ACHN (cell line): Measurements from ENCODE around the gene RAB31.
A peak's percentile ranks its signal among the peaks of the same experiment; 100 is the strongest.

Source experiments
- DNase-seq: peaks from one replicate; pipeline ENCODE4 v3.0.0-alpha.2; 2015
- in situ Hi-C: cut with HindIII; loops from 2 replicates; pipeline ENCODE4 v1.10.0; 2017; ENCODE audit warnings: low sequenced_read_pairs, low pct_ligation_motif_present, low pct_unique_long_range_greater_than_20kb

The RAB31 gene

DNA sequence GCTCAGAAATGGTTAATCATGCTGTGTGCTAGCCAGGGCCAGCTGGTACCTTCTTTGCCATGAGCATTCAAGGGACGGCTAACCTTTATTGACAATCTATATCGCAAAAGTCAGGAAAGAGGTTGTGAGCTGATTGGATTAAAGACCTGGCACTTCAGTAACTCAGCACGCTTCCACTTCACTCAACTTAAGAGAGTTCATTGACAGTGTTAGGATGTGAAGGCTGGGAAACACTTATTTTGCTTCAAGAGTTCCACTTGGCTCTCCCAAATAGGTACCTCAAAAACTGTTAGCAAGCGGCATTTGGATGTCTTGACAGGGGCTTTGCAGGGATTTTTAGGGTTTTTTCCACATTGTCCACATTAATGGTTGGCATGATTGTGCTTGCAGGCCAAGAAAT is 152.6 kb downstream of the RAB31 start:
- no peak for DNase-seq
- in situ Hi-C loops: no loop called here

DNA sequence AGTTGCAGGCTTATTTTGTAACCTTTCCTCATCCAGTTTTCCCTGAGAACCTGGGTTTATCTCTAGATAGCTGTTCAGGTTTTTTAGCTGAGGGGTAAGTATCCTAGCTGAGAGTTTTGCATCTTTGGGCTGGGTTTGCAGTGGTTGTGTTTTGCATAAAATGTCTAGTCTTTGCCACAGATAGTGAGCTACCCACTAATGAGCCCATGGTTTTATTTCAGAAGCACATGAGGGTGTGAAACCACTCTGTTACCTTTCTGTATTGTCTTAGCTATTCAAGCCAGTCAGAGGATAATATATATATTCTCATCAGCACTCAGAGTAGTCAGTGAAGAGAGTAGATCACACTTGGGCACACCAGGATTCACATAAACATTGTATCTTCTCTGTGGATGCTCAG is 153.1 kb downstream of the RAB31 start:
- in situ Hi-C loops: no loop called here
- no peak for DNase-seq

DNA sequence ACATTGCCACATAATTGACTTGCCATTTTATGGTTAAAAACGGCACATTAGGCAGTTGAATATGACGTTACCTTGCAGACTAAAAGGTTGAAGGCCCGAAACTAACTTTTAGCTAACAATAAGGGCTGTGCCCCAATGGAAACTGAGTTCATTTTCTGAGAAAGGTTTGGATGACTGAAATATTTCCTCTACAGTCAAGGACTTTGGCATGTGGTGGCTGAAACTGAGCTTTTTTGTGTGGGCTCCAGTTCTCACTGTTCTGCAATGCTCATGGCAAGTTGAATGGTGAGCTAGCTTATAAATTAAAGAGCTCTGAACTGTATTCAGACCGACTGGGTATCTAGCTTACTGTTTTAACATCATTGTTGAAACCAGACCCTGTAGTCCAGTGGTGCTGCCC is 153.8 kb downstream of the RAB31 start:
- DNase-seq: no peak
- in situ Hi-C loops: no loop called here

DNA sequence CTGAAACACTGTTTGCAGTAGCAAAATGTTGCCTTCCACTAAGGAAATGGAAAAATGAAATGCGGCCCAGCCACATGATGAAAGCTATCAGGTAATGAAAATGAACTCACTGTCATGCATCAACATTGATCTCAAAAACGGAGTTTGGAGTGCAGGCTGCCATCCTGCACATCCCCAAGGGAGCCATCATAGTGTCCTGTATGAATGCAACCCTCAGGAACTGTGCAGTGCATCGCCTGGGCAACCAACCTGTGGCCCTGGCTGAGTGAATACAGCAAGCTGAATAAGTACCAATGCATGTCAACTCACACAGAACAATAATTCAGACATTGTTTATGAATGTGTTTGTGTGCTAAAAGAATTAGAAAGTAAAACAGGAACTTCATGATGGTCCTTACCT is 154.6 kb downstream of the RAB31 start:
- no peak for DNase-seq
- in situ Hi-C loops: no loop called here

DNA sequence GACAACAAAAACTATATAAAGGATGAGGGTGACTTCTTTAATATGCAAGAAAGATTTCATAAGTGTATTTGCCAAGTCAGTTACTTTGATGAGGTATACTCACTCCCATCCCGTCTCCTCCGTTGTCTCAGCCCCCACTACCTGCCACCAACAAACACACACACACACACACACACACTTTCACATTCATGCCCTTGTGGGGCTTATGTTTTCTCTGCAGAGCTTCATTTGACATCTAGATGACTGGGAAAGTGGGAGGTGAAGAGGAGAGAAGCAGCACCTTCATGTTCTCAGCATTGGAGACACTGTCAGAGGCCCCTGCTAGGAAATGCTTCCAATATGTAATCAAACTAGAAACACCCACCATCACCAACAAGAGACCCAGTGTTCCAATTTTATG is 155.2 kb downstream of the RAB31 start:
- in situ Hi-C loops: no loop called here
- DNase-seq: no peak

DNA sequence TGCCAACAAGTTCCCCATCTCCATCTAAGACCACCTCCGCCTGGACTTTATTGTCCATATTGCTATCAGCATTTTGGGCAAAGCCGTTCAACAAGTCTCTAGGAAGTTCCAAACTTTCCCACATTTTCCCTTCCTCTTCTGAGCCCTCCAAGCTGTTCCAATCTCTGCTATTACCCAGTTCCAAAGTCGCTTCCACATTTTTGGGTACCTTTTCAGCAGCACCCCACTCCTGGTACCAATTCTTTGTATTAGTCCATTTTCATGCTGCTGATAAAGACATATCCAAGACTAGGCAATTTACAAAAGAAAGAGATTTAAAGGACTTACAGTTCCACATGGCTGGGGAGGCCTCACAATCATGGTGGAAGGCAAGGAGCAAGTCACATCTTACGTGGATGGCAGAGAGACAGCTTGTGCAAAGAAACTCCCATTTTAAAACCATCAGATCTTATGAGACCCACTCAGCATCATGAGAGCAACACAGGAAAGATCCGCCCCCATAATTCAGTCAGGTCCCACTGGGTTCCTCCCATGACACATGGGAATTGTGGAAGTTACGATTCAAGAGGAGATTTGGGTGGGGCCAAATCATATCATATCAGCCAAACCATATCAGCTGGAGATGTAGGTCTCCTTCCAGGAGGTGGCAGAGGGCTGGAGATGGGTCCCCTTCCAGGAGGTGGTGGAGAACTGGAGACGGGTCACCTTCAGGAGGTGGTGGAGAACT is 157.8 kb downstream of the RAB31 start:
- no peak for DNase-seq
- in situ Hi-C loops: no loop called here

DNA sequence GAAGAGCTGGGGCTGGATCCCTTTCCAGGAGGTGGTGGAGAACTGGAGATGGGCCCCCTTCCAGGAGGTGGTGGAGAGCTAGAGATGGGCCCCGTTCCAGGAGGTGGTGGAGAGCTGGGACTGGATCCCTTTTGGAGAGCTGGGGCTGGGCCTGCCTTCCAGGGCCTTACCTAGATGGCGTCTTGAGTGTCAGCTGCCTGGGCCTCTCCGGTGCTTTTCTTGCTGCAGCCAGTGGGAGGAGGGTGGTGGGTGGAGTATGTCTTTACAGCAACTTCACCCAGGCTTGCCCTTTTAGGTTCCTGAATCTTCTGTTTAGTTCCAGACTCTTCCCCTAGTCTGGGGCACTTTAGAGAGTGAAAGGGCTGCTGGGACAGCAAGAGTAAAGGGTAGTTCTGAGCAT is 158.5 kb downstream of the RAB31 start:
- in situ Hi-C loops: no loop called here
- DNase-seq: no peak

DNA sequence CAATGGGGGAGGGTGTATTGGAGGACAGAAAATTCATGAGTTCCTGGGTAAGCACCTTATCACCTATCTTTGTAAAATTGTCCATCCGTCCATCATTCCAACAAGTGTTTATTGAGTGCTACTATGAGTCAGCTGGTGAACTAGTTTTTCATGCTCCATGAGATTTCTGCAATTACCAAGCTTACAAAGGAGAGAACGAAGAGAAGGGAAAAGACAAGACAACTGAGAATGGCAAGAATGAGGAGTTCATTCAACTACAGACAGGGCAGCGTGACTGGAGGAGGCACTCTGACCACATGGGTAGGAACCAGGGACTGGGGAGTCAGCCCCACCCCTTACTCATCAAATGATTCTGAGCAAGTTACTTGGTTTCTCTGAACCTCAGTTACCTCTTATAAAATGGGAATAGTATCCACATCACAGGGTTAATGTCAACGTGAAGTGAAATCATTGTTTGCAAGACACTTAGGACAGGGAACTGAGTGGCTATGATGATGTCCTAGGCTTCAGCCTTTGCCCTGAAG is 159.0 kb downstream of the RAB31 start:
- DNase-seq: no peak
- in situ Hi-C loops: no loop called here

DNA sequence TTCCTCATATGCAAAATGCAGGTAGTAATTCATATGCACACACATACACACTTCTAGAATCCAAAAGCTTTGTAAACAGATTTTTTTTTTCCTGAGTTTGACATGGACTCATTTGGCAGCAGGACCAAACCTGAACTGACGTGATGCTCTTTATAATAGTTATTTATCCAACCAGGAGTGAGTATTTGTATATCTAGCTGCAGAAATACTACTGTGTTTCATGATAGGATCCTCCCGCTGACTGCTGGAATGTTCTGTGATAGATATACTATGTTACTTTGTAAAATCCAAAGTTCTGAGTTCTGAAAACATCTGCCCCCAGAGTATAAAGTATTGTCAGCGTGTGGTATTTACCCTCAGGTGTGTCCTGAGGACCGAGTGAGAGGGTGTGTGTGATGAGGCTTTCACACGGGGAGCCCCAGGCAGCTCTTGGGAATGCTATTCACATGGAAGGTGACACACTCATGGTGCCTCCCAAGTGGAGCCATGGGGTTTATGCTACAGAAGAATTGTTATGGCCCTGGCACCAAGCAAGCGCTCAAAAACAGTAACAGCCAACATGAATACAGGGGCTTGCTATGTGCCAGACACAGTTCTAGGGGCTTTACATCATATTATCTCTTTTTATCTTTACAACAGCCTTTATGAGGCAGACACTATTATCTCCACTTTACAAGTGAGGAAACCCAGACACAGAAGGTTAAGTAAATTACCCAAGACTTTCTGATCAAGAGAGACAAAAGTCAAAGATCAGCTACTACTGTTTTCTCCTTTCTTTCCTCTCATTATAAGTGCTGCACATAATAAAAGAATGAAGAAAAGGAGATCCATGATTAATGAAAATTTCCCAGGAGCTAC is 161.0 kb downstream of the RAB31 start:
- DNase-seq: no peak
- in situ Hi-C loops: no loop called here

DNA sequence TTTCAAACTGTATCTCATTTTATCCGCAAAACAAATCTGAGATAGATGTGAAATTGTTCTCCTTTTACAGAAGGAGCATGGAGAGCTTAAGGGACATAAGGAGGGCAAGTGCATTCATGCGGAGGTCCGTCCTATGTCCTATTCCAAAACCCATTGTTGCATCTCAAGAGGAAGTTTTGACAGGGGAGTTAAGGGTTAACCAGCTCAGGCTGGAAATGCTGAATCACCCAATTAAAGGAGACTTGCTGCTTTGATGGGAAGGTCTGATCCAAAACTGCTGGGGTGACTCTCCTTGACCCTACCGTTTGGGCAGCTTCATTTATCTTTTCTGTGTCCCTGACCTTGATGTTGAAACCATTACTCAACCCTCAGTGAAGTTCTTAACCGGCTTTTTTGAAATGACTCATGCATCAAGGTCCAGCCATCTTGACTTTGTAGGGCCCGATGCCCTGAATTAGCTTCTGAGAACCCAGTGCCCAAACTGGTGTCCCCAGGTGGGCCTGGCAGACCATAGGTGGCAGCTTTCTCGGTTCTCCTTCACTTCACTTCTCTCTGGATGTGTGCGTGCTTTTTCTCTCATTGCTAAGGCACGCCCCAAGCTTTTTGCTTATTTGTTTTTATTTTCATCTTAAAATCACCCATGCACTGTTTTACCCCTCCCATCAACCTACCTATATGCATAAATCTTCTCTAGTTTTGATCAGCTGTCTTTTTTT is 161.8 kb downstream of the RAB31 start:
- peak; percentile 51 for DNase-seq
- in situ Hi-C loops: no loop called here

DNA sequence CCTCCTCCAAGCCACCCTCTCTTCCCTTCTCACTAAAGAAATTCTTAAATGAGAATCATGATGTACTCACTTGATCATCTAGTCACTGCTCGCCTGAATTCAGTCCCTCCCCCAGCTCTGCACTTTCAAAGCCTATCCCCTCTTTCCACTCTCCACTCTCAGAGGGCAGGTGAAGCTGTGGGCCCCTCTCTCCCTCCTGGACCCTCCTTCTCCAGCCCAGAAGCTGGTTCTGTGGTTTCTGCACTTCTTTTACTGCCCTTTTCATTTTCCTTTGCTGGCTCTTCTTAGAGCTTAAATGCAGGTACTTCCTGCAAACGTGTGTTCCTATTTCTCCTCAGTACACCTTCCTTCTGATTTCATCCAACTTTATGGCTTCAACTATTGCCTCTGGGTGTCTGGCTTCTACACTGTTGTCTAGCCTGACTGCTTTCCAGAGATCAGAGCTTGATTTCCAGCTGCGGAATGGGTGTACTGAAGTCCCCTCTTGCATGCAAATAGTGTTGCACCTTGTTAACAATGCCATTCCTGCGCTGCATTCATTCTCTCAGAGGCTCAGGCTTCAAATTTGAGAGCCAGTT is 162.4 kb downstream of the RAB31 start:
- DNase-seq: no peak
- in situ Hi-C loops: no loop called here

DNA sequence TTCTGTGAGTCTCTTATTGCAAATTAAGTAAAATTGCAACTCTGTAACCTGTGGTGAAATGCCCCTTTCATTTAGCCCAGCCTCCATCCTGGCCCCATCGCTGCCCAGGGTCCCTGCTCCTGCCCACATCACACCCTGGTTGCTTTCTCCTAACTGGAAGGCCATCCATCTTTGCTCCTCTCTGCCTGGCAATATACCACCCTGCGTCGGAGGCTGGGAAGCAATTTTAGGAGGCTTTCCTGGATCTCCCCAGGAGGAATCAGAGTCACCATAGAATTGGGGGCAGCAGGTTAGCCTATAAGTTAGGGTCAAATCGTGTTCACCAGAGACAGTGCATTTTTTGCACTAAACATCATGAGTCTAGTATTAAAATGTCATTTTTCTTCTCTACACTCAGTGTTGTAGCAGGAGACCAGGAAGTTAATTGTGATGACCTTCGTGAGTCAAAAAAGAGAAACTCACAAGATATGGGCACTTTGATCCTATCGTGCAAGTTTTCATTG is 163.2 kb downstream of the RAB31 start:
- DNase-seq: no peak
- in situ Hi-C loops: no loop called here

DNA sequence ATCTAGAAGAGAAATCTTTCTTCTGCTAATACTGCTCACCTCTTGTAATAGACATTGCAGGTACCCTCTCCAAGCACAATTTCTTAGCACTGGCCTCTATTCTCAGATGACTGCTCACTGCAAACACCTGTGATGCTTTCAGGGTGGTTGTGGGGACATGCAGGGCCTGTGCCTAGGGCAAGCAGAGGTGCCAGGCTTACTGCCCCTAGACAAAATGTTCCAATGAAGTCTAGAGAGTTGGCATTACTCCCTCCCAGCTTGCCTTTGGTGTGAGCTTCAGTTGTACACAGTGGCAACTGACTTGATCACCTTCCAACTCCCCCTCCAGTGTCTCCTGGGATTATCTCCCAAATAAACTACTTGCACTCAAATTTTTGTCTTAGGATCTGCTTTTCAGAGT is 164.7 kb downstream of the RAB31 start:
- no peak for DNase-seq
- in situ Hi-C loops: no loop called here

DNA sequence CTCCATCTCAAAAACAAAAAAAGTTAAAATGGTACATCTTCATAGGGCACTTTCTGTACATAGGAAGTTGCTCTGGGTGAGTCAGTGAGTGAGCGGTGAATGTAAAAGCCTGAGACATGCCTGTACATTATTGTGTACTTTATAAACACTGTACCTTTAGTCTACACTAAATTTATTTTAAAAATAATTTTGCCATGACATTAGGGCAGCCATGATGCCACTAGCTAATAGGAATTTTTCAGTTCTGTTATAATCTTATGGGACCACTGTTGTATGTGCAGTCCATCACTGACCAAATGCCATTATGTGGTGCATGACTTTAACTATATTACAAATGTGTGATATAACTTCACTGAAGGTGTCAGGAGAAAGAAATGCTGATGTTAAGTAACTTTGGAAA is 166.6 kb downstream of the RAB31 start:
- DNase-seq: no peak
- in situ Hi-C loops: no loop called here

DNA sequence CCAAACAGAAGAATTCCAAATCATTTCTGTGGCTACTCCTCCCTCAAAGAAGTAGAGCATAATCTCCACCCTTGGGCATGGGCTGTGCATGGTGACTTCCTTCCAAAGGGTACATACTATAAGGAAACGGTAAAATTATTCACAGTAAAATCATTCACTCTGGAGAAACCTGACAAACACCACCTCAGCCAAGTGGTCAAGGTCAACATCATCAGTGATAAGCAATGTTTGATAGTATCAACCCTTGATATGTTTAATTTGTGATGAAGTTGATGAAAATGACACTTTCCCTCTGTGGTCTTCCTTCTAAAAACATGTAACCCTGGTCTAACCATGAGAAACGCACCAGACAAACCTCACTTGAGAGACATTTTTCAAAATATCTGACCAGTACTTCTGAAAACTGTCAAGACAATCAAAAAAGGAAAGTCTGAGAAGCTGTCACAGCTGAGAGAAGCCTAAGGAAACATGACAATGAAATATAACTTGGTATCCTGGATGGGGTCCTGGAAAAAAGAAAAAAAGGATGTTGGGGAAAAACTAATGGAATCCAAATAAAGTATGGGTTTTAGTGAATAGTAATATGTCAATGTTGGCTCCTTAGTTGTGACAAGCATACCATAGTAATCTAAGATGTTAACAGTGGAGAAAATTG is 168.2 kb downstream of the RAB31 start:
- no peak for DNase-seq
- in situ Hi-C loops: no loop called here

DNA sequence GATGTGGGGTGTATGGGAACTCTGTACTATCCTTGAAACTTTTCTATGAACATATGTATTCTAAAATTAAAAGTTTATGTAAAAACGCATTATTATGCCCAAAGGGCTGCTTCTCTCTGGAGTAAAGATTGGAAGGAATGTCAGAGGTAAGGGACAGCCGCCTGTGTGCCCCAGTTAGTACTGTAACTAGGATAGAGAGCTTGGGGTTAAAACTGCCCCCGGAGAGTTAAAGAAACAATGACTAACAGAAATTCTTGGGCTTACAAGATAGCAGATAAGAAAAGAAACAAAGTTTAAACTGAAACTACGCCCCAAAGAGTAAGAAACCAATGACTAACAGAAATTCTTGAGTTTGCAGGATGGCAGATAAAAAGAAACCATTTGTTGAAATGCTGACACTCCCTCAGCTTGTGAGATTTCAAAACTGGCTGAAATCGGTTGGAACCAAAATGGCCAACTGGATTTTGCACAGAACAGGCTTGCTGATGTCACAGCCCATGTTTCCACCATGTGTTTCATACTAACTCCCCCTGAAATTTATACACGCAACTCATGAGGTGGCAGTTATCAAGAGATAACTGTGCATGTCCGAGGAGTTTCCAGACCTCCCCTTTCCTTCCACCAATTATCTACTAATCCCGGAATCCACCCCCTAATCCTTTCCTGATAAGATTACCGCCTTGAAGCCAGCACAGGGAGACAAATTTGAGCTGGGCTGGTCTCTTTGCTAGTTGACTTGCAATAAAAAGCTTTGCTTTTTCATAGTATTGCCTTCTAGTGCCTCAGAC is 169.0 kb downstream of the RAB31 start:
- in situ Hi-C loops: no loop called here
- DNase-seq: peak; percentile 71

DNA sequence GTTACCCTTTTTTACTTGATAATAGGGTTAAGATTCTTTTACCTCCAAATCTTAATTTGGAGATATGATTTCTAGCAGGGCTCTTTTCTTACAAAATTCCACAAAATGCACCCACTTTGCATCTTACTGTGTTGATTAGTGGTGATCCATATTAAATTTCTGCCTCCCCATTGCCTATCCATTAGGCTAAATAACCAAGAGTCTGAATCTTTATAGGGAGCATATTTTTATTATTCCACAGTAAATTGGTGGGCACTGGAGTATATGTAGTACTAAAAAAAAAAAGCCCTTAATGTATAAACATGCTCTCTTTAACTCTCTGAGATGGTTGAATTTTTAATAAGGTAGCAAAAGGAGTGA is 169.5 kb downstream of the RAB31 start:
- DNase-seq: no peak
- in situ Hi-C loops: no loop called here

DNA sequence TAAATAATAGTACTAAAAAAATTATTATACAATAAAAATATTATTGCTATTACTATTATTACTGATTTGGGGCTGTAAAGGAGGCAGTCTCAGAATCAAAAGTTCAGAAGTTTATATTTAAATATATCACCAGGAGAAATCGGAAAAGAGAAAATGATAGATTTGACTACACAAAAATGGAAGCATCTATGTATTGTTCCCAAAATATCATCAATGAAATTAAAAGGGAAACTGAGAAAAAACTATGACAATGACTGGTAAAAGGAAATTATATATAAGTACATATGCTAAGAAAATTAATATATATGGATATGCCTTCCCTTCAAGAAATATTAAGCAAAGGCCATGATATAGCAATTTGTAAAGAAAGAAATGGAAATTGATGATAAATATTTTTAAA is 170.0 kb downstream of the RAB31 start:
- DNase-seq: no peak
- in situ Hi-C loops: no loop called here
